A673 (cell line): ENCODE measurements around the gene GATB. TPM values are rescaled to one million over a fixed set of nuclear protein-coding genes. Genes with fewer than 3 reads are reported as not detected.

Experiments
- BruUV-seq: library from RNA; stranded (reverse); fragments of 400-500 nt; replicated peaks from 2 replicates; lab custom pipeline; 2021; lab: Mats Ljungman, UMichigan
- CTCF ChIA-PET: fragments of 300-600 bp; sonication (Branson Sonifier 250); formaldehyde crosslinking; loops from one replicate; lab custom pipeline; 2022; ENCODE audit warnings: antibody characterized with exemption; lab: Charles Lee
- POLR2A ChIA-PET: fragments of 300-600 bp; sonication (Branson Sonifier 250); formaldehyde crosslinking; loops from one replicate; lab custom pipeline; 2022; ENCODE audit warnings: antibody characterized with exemption; ENCODE audit not compliant: low non-redundant PET; lab: Charles Lee
- DNase-seq: peaks from one replicate; pipeline ENCODE4 v3.0.0-alpha.2; 2015; ENCODE audit warnings: low spot score
- H3K27ac ChIP-seq: fragments of 200-600 bp; sonication (generic); 2 replicates; pipeline ENCODE4 v1.5.1; 2016; ENCODE audit warnings: mixed run types, low read depth, mild to moderate bottlenecking, mixed read lengths, antibody characterized with exemption, low read length; ENCODE audit not compliant: poor library complexity, severe bottlenecking
- H3K27me3 ChIP-seq: fragments of 200-600 bp; sonication (generic); replicated peaks from 2 replicates; pipeline ENCODE4 v1.6.1; 2017; ENCODE audit warnings: mixed run types, low read depth, mild to moderate bottlenecking, mixed read lengths, antibody characterized with exemption, low read length; ENCODE audit not compliant: insufficient read depth, poor library complexity
- H3K36me3 ChIP-seq: fragments of 200-600 bp; sonication (generic); 2 replicates; pipeline ENCODE4 v1.6.1; 2016; ENCODE audit warnings: mixed run types, mild to moderate bottlenecking, mixed read lengths, antibody characterized with exemption, low read length; ENCODE audit not compliant: insufficient read depth, poor library complexity, severe bottlenecking
- H3K4me1 ChIP-seq: fragments of 200-600 bp; sonication (generic); 2 replicates; pipeline ENCODE4 v1.6.1; 2017; ENCODE audit warnings: mixed run types, mild to moderate bottlenecking, mixed read lengths, antibody characterized with exemption, low read length; ENCODE audit not compliant: insufficient read depth, poor library complexity, severe bottlenecking
- H3K4me3 ChIP-seq: fragments of 200-600 bp; sonication (generic); 2 replicates; pipeline ENCODE4 v1.5.1; 2016; ENCODE audit warnings: low read depth, mixed run types, mild to moderate bottlenecking, mixed read lengths, low read length; ENCODE audit not compliant: poor library complexity, severe bottlenecking
- H3K9me3 ChIP-seq: fragments of 200-600 bp; sonication (generic); 2 replicates; pipeline ENCODE4 v1.6.1; 2016; ENCODE audit warnings: mixed run types, low read depth, mild to moderate bottlenecking, mixed read lengths, antibody characterized with exemption, low read length; ENCODE audit not compliant: poor library complexity, severe bottlenecking
- CTCF ChIP-seq: fragments of 300-800, 200-600 bp; sonication (generic); conservative IDR thresholded peaks from 2 replicates; pipeline ENCODE4 v1.5.1; 2017; ENCODE audit warnings: low read depth, mild to moderate bottlenecking, antibody characterized with exemption, low read length, moderate library complexity, mixed read lengths
- EZH2 ChIP-seq: fragments of 200-600 bp; sonication (generic); IDR thresholded peaks from 2 replicates; pipeline ENCODE4 v1.6.1; 2017; ENCODE audit warnings: borderline replicate concordance, low read depth, mild to moderate bottlenecking, mixed read lengths, antibody characterized with exemption, low read length; ENCODE audit not compliant: poor library complexity, severe bottlenecking
- intact Hi-C: fragments of 100-400 bp; cut with micrococcal nuclease; formaldehyde crosslinking; loops from one replicate; pipeline ENCODE4 v1.10.0; 2022; ENCODE audit not compliant: unreplicated experiment
- total RNA-seq: library from RNA; stranded (reverse); gene quantifications from 2 replicates; pipeline ENCODE4 v1.2.3, GENCODE V29; 2021

Gene GATB
- total RNA-seq, 1 experiment from 2014 or later = 23.8 TPM

- POLR2A ChIA-PET = no interaction called here
- Histone ChIP-seq H3K4me1 (peaks cover 17% of the 10 kb centered on the region), H3K27me3 (no peaks in the 10 kb centered on the region), H3K9me3 (no peaks in the 10 kb centered on the region), H3K4me3 (no peak overlapping the region), H3K36me3 (no peaks in the 10 kb centered on the region), H3K27ac (no peak overlapping the region)
- TF ChIP-seq CTCF (no peak), EZH2 (no peak)
- BruUV-seq = no TSS peak
- CTCF ChIA-PET = no interaction called here
- DNase-seq = no peak
- intact Hi-C loops = no loop called here
These were observed 43.5 kb downstream of the GATB start for GRCh38 chr4:151717314-151717713.

GRCh38 chr4:151716324-151716723, 44.5 kb downstream of the GATB start:
- Histone ChIP-seq H3K36me3 (no peaks in the 10 kb centered on the region), H3K4me3 (no peak overlapping the region), H3K27me3 (no peaks in the 10 kb centered on the region), H3K4me1 (peaks cover 17% of the 10 kb centered on the region), H3K27ac (no peak overlapping the region), H3K9me3 (no peaks in the 10 kb centered on the region)
- no peak for DNase-seq
- ChIA-PET POLR2A (no interaction called here), CTCF (no interaction called here)
- intact Hi-C loops = no loop called here
- TF ChIP-seq CTCF (no peak), EZH2 (no peak)
- BruUV-seq = no TSS peak

GRCh38 chr4:151715881-151716280, 44.9 kb downstream of the GATB start:
- CTCF ChIA-PET = no interaction called here
- POLR2A ChIA-PET = no interaction called here
- Histone ChIP-seq H3K4me1 (peaks cover 17% of the 10 kb centered on the region), H3K36me3 (no peaks in the 10 kb centered on the region), H3K27me3 (no peaks in the 10 kb centered on the region), H3K4me3 (no peak overlapping the region), H3K9me3 (no peaks in the 10 kb centered on the region), H3K27ac (no peak overlapping the region)
- no peak for DNase-seq
- no TSS peak for BruUV-seq
- intact Hi-C loops = no loop called here
- TF ChIP-seq EZH2 (no peak), CTCF (no peak)
